Liver (tissue), 3 donors: ENCODE results near the gene SP100.

Source experiments
- CTCF ChIP-seq: fragments of 150-350 bp; IDR thresholded peaks from 2 replicates; pipeline ENCODE4 v1.5.1; 2017; ENCODE audit warnings: improper control_type of control experiment, low read depth, low read length; ENCODE audit not compliant: missing input control
- EGR1 ChIP-seq, 2 donors: IDR thresholded peaks; 2 replicates each; pipeline ENCODE4 v1.6.1; 2016 to 2018; ENCODE audit warnings: antibody characterized with exemption in 2 of 2, low read depth in 2 of 2
- GABPA ChIP-seq, 2 donors: IDR thresholded peaks in 1 of 2; conservative IDR thresholded peaks in 1 of 2; 2 replicates each; pipeline ENCODE4 v1.6.1; 2016; ENCODE audit warnings: antibody characterized with exemption in 2 of 2, mild to moderate bottlenecking in 1 of 2, moderate library complexity in 1 of 2
- HNF4G ChIP-seq: IDR thresholded peaks from 2 replicates; pipeline ENCODE4 v1.6.1; 2016; ENCODE audit warnings: antibody characterized with exemption
- RAD21 ChIP-seq, 2 donors: IDR thresholded peaks; 2 replicates each; pipeline ENCODE4 v1.6.1; 2016; ENCODE audit warnings: antibody characterized with exemption in 2 of 2, mild to moderate bottlenecking in 2 of 2
- RXRA ChIP-seq, 2 donors: IDR thresholded peaks; 2 replicates each; pipeline ENCODE4 v1.6.1; 2017 to 2018; ENCODE audit warnings: antibody characterized with exemption in 2 of 2, mild to moderate bottlenecking in 1 of 2
- TAF1 ChIP-seq: conservative IDR thresholded peaks from 2 replicates; pipeline ENCODE4 v1.6.1; 2016; ENCODE audit warnings: antibody characterized with exemption, mild to moderate bottlenecking
- YY1 ChIP-seq: IDR thresholded peaks from 2 replicates; pipeline ENCODE4 v1.6.1; 2016; ENCODE audit warnings: antibody characterized with exemption, mild to moderate bottlenecking
- TF ChIP-seq, protein P1 (sequence below): IDR thresholded peaks from 2 replicates; pipeline ENCODE4 v1.6.1; 2016; ENCODE audit warnings: antibody characterized with exemption
- donor health status: healthy.
- donor health status: healthy.

DNA sequence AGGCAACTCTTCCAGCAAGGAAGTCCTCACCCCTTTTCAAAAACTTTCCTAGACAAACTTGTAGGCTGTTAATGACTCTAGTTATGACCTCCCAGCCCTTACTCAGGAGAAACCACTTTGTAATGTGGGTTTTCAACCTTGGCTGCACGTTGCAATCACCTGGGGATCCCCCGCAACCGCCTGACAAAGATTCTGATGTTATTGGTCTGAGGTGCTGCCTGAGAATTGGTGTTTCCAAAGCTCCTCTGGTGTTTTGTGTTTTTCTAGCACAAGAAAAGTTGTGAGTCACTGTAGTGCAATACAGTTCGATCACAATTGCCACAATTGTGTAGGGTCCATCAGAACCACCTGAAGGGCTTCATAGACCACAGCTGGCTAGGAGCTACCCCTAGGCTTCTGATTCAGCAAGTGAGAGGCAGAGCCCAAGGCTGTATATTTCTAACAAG is 121.6 kb downstream of the SP100 start:
- TF ChIP-seq CTCF (no peak), GABPA (IDR thresholded peaks at IDR 0.05 in 1 of 2, conservative IDR thresholded peaks at IDR 0.05 in 1 of 2) (no peak), EGR1 (IDR thresholded peaks at IDR 0.05; ENCODE audit: low read depth in 2 of 2) (no peak), HNF4G (no peak), TAF1 (no peak), RXRA (IDR thresholded peaks at IDR 0.05) (no peak), YY1 (no peak), RAD21 (IDR thresholded peaks at IDR 0.05) (no peak)
- TF ChIP-seq, protein P1, sequence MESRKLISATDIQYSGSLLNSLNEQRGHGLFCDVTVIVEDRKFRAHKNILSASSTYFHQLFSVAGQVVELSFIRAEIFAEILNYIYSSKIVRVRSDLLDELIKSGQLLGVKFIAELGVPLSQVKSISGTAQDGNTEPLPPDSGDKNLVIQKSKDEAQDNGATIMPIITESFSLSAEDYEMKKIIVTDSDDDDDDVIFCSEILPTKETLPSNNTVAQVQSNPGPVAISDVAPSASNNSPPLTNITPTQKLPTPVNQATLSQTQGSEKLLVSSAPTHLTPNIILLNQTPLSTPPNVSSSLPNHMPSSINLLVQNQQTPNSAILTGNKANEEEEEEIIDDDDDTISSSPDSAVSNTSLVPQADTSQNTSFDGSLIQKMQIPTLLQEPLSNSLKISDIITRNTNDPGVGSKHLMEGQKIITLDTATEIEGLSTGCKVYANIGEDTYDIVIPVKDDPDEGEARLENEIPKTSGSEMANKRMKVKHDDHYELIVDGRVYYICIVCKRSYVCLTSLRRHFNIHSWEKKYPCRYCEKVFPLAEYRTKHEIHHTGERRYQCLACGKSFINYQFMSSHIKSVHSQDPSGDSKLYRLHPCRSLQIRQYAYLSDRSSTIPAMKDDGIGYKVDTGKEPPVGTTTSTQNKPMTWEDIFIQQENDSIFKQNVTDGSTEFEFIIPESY, result no peak
